Measurements from ENCODE around the gene GPER1.

DNA sequence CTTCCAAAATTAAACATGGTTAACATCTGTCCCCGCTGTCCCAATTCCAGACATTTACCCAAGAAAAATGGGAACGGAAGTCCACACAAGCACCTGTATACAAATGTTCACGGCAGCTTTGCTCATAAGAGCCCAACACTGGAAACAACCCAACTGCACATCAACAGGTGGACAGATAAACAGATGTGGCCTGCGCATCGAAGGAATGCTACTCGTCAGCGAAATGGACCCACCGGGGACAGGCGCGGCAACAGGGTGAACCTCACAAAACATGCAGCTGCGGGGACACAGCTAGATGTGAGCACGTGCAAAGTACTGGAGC is 22.7 kb upstream of the GPER1 start:
- no peak for TF ChIP-seq EZH2 (IDR thresholded peaks at IDR 0.05; ENCODE audit: low read length)
- TF ChIP-seq, protein P1, sequence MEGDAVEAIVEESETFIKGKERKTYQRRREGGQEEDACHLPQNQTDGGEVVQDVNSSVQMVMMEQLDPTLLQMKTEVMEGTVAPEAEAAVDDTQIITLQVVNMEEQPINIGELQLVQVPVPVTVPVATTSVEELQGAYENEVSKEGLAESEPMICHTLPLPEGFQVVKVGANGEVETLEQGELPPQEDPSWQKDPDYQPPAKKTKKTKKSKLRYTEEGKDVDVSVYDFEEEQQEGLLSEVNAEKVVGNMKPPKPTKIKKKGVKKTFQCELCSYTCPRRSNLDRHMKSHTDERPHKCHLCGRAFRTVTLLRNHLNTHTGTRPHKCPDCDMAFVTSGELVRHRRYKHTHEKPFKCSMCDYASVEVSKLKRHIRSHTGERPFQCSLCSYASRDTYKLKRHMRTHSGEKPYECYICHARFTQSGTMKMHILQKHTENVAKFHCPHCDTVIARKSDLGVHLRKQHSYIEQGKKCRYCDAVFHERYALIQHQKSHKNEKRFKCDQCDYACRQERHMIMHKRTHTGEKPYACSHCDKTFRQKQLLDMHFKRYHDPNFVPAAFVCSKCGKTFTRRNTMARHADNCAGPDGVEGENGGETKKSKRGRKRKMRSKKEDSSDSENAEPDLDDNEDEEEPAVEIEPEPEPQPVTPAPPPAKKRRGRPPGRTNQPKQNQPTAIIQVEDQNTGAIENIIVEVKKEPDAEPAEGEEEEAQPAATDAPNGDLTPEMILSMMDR (optimal IDR thresholded peaks at IDR 0.05 in 1 of 3, IDR thresholded peaks at IDR 0.05 in 1 of 3, conservative IDR thresholded peaks at IDR 0.05 in 1 of 3; ENCODE audit: extremely low read depth in 1 of 3, insufficient read depth in 2 of 3, low read length in 3 of 3): no peak
